ENCODE results near the gene PLEKHA4.
"Not testable (repeated sequence)": the region's sequence is repeated elsewhere in the genome, so short reads cannot be mapped to it uniquely, and the experiment has no call there.

The PLEKHA4 gene

DNA sequence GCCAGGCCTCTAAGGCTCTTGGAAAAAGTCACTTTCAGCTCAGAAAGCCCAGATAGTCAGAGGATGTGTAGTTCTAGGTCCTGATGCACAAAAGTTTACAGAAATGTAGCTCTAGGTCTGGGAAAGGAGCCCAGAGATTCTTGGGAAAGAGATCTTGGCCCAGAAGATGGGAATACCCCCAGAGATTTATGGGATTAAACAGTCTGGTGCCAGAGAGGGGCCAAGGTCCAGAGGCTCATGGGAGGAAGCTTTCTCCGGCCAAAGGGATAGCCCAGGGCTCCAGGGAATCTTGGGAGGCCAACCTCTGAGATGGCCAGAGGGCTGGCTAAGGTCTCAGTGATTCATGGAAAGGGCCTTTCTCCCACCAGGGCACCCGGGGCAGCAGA, 72.7 kb downstream of the PLEKHA4 start:
- no peak for DNase-seq

DNA sequence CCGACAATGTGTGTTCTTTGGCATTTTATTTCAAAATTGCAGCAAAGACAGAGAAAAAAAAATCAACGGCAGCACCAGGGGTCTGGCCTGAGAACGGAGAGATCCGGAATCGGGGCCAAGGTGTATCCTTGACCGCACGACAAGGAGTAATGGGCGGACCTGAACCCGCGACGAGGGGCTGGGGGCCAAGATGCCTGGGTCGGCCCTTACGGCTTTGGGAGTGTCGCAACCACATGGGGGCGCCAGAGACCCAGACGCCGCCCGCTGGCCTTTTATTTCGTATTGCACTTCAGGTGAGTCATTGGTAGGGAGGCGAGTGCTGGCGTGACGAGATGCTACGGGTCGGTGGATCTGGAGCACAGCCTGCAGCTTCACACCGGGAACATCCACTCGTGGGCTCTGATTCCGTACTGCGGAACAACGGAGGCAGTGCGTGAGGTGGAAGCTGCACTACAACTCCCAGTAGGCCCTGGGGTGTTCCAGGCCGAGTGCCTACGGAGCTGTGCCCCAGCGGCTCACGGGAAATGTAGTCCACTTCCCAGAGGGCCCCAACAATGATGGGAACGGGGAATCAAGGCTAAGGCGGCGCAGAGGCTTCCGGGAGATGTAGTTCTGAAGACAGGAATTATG, 73.2 kb downstream of the PLEKHA4 start:
- DNase-seq: peak; percentile 87

DNA sequence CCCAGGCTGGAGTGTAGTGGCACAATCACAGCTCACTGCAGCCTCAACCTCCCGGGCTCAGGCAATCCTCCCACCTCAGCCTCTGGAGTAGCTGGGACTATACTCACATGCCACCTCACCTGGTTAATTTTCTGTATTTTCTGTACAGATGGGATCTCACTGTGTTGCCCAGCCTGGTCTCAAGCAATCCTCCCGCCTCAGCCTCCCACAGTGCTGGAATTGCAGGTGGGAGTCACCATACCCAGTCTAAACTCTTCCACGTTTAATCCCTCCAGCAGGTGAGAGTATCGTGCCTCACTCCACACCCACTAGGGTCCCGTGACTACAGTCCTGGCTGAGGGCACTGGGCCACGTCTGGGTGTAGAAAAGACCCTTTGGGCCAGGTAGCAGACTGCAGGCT, 74.1 kb downstream of the PLEKHA4 start:
- DNase-seq: no peak

DNA sequence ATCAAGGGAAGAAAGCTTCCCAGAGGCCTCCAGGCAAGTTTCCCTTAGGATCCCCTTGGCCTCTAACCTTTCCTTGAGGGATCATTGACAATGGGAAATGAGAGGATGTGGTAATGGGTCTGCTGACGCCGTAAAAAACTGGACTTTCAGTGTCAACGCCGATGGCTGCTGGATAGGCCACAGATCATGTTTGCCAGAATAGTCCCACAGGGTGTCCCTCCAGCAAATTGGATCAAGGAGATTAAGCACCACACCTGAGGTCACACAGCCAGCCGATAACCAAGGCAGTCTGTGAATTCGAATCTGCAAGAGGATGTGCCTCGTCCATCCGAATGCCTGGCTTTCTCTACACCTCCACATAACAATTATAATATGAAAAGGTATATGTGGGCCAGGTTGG, 75.1 kb downstream of the PLEKHA4 start:
- no peak for DNase-seq

DNA sequence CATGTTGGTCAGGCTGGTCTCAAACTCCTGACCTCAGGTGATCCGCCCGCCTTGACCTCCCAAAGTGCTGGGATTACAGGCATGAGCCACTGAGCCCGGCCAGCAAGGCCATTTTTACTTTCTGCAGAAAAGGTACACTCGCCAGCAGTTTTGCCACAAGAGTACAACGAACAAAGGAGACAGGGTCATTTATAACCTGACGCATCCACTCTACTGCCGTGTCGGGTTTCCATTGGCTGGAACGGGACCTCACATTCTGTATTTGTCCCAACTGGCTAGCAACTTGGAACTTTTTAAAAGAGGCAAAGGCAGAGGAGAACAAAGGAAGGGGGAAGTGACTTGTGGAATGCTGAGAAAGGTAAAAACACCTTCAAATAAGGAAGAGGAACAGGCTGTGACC, 81.1 kb downstream of the PLEKHA4 start:
- DNase-seq: not testable (repeated sequence)
